ENCODE results near the gene INTS14. TPM values are rescaled to one million over a fixed set of nuclear protein-coding genes. Genes with fewer than 3 reads are reported as not detected.

INTS14 gene
- total RNA-seq, 1 experiment from 2014 or later = 50.1 TPM

DNA sequence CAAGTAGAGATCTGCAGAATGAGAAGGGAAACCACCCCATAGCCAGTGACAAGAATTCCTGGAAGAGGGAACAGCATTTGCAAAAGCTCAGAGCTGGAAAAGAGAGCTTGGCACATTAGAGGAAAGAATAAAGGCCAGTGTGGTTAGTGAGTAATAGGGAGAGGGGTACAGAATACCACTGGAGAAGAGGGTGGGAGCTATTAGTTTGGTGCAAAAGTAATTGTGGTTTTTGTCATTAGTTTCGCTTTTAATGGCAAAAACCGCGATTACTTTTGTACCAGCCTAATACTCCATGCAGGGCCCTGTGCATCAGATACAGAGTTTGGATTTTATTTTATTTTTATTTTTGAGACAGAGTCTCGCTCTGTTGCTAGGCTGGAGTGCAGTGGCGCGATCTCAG, 20.6 kb upstream of the INTS14 start:
- no peak overlapping the region for H3K4me3 Mint-ChIP-seq (ENCODE audit: low read depth, unreplicated experiment)
- no TSS peak for BruUV-seq (replicated peaks)
- H3K9me3 Mint-ChIP-seq (ENCODE audit: low read depth, unreplicated experiment) = no peaks in the 10 kb centered on the region
- H3K4me1 Mint-ChIP-seq (ENCODE audit: low read depth, unreplicated experiment) = no peaks in the 10 kb centered on the region
- no peak overlapping the region for H3K27ac Mint-ChIP-seq (ENCODE audit: unreplicated experiment)
- intact Hi-C loops (cut with micrococcal nuclease; ENCODE audit: unreplicated experiment) = no loop called here
- TF ChIP-seq, protein P1, sequence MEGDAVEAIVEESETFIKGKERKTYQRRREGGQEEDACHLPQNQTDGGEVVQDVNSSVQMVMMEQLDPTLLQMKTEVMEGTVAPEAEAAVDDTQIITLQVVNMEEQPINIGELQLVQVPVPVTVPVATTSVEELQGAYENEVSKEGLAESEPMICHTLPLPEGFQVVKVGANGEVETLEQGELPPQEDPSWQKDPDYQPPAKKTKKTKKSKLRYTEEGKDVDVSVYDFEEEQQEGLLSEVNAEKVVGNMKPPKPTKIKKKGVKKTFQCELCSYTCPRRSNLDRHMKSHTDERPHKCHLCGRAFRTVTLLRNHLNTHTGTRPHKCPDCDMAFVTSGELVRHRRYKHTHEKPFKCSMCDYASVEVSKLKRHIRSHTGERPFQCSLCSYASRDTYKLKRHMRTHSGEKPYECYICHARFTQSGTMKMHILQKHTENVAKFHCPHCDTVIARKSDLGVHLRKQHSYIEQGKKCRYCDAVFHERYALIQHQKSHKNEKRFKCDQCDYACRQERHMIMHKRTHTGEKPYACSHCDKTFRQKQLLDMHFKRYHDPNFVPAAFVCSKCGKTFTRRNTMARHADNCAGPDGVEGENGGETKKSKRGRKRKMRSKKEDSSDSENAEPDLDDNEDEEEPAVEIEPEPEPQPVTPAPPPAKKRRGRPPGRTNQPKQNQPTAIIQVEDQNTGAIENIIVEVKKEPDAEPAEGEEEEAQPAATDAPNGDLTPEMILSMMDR (IDR thresholded peaks at IDR 0.05; ENCODE audit: unreplicated experiment) = no peak
- DNase-seq = no peak
- H3K36me3 Mint-ChIP-seq (ENCODE audit: insufficient read depth, unreplicated experiment) = no peaks in the 10 kb centered on the region
- no peaks in the 10 kb centered on the region for H3K27me3 Mint-ChIP-seq (ENCODE audit: unreplicated experiment)
- CTCF ChIA-PET = no interaction called here

DNA sequence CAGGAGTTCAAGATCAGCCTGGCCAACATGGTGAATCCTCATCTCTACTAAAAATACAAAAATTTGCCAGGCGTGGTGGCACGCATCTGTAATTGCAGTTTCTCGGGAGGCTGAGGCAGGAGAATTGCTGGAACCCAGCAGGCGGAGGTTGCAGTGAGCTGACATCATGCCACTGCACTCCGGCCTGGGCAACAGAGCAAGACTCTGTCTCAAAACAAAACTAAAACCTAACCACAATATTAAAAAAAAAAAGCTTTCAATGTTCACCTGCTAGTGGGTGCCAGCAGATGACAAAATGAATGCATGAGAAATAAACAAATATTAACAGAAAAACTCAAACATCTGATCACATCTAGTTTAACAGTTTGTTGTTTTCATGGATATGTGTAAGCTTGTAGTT, 19.8 kb upstream of the INTS14 start:
- TF ChIP-seq, protein P1 (IDR thresholded peaks at IDR 0.05; ENCODE audit: unreplicated experiment) = no peak
- Mint-ChIP-seq H3K4me1 (ENCODE audit: low read depth, unreplicated experiment) (no peaks in the 10 kb centered on the region), H3K27me3 (ENCODE audit: unreplicated experiment) (no peaks in the 10 kb centered on the region), H3K9me3 (ENCODE audit: low read depth, unreplicated experiment) (no peaks in the 10 kb centered on the region), H3K36me3 (ENCODE audit: insufficient read depth, unreplicated experiment) (no peaks in the 10 kb centered on the region), H3K27ac (ENCODE audit: unreplicated experiment) (no peak overlapping the region), H3K4me3 (ENCODE audit: low read depth, unreplicated experiment) (no peak overlapping the region)
- BruUV-seq (replicated peaks) = no TSS peak
- CTCF ChIA-PET = no interaction called here
- intact Hi-C loops (cut with micrococcal nuclease; ENCODE audit: unreplicated experiment) = no loop called here
- DNase-seq = no peak

DNA sequence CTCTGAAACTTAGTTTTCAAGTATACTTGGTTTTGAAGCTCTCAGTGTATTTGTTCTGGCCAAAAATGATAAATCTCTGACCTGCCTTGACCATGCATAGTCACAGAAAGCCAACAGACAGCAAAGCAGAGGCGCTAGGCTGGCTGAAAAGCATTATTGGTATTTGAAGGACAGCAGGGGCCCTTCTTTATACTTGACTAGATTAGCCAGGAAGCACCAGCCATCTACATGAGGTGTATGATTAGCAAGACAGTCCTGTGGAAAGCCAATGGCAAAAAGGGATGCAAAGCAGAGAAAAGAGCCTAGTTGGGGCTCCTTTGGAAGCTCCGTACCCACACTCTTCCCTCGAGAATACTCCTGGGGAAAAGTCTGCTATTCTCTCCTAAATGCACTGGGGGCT, 18.6 kb upstream of the INTS14 start:
- no peaks in the 10 kb centered on the region for H3K4me1 Mint-ChIP-seq (ENCODE audit: low read depth, unreplicated experiment)
- intact Hi-C loops (cut with micrococcal nuclease; ENCODE audit: unreplicated experiment) = no loop called here
- CTCF ChIA-PET = no interaction called here
- H3K9me3 Mint-ChIP-seq (ENCODE audit: low read depth, unreplicated experiment) = no peaks in the 10 kb centered on the region
- no peak overlapping the region for H3K4me3 Mint-ChIP-seq (ENCODE audit: low read depth, unreplicated experiment)
- no peak overlapping the region for H3K27ac Mint-ChIP-seq (ENCODE audit: unreplicated experiment)
- TF ChIP-seq, protein P1 (IDR thresholded peaks at IDR 0.05; ENCODE audit: unreplicated experiment) = no peak
- no peaks in the 10 kb centered on the region for H3K27me3 Mint-ChIP-seq (ENCODE audit: unreplicated experiment)
- DNase-seq = no peak
- no TSS peak for BruUV-seq (replicated peaks)
- H3K36me3 Mint-ChIP-seq (ENCODE audit: insufficient read depth, unreplicated experiment) = no peaks in the 10 kb centered on the region

DNA sequence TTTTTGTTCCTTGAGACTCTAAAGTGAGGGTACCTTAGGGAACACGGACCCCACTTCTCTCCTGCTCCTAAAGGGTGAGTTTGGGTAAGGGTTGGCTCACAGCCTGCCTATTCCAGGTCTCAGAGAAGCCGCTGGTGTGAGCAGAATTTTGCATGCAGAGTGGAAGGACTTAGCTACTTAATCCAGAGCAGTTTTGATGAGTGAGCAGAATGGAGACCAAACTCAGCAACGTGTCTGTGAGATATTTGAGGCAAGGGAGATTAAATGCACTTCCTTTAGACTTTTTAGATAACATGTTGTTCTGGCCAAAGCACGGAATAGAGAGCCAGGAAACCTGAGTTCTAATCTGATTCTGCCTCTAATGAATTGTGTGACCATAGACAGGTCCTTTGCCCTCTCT, 15.9 kb upstream of the INTS14 start:
- Mint-ChIP-seq H3K36me3 (ENCODE audit: insufficient read depth, unreplicated experiment) (no peaks in the 10 kb centered on the region), H3K4me1 (ENCODE audit: low read depth, unreplicated experiment) (no peaks in the 10 kb centered on the region), H3K27ac (ENCODE audit: unreplicated experiment) (no peak overlapping the region), H3K4me3 (ENCODE audit: low read depth, unreplicated experiment) (no peak overlapping the region), H3K9me3 (ENCODE audit: low read depth, unreplicated experiment) (no peaks in the 10 kb centered on the region), H3K27me3 (ENCODE audit: unreplicated experiment) (no peaks in the 10 kb centered on the region)
- intact Hi-C loops (cut with micrococcal nuclease; ENCODE audit: unreplicated experiment) = no loop called here
- no peak for DNase-seq
- TF ChIP-seq, protein P1 (IDR thresholded peaks at IDR 0.05; ENCODE audit: unreplicated experiment) = no peak
- CTCF ChIA-PET = no interaction called here
- BruUV-seq (replicated peaks) = no TSS peak

DNA sequence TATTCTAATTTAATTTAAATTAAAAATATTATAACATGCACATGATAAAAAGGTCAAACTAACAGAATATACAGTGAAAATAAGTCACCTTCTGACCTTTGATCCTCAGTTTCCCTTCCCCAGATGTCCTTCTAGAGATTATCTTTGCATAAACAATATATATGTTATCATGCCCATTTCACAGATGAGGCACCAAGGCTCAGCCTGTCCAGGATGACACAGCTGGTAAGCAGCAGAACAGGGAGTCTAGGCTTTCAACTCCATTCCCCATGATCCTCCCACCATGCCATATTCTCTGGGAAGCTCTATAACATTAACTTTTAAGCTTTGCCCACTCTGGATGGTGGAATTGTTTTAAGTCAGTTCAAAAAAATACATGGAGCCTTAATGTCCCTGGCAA, 12.2 kb upstream of the INTS14 start:
- no peak for DNase-seq
- H3K4me1 Mint-ChIP-seq (ENCODE audit: low read depth, unreplicated experiment) = no peaks in the 10 kb centered on the region
- CTCF ChIA-PET = no interaction called here
- H3K27me3 Mint-ChIP-seq (ENCODE audit: unreplicated experiment) = no peaks in the 10 kb centered on the region
- BruUV-seq (replicated peaks) = no TSS peak
- TF ChIP-seq, protein P1 (IDR thresholded peaks at IDR 0.05; ENCODE audit: unreplicated experiment) = no peak
- no peak overlapping the region for H3K27ac Mint-ChIP-seq (ENCODE audit: unreplicated experiment)
- intact Hi-C loops (cut with micrococcal nuclease; ENCODE audit: unreplicated experiment) = no loop called here
- H3K9me3 Mint-ChIP-seq (ENCODE audit: low read depth, unreplicated experiment) = no peaks in the 10 kb centered on the region
- H3K4me3 Mint-ChIP-seq (ENCODE audit: low read depth, unreplicated experiment) = no peak overlapping the region
- H3K36me3 Mint-ChIP-seq (ENCODE audit: insufficient read depth, unreplicated experiment) = no peaks in the 10 kb centered on the region
